ENCODE results near the gene LRMDA.

LRMDA gene

DNA sequence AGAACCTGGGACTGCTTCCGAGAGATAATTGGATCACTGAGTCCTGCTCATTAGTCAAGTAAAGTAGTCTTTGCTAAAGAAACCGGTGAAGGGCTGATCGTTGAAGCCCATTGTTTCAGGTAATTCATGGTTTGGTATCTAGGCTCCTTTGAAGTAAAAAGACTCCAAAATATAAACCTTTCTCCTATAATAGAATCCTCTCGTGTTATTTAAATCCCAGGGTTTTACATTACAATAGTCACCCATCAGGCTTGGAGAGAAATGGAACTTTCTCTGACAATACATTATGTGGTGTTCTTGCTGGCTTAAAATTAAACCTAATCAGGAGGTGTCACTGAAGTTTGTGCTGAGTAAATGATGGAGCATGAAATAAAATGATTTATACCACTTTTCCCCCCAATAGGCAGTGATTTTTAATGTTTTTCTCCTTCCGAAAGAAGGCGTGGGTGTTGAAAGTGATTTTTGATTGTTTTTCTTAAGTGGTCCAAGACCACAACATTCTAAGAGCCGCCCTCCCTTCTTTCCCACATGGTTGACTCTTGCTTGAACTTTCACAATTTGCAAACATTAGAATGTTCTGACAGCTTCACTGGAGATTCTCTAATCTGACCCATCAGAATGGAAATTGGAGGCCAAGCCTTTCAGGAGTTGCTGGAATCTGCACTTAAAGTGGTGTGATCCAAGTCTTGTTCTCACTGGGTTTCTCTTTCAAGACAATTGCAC lies 44.2 kb downstream of the LRMDA start:
- no peak overlapping the region for H3K4me3 ChIP-seq (ENCODE audit: low read depth, low read length)

DNA sequence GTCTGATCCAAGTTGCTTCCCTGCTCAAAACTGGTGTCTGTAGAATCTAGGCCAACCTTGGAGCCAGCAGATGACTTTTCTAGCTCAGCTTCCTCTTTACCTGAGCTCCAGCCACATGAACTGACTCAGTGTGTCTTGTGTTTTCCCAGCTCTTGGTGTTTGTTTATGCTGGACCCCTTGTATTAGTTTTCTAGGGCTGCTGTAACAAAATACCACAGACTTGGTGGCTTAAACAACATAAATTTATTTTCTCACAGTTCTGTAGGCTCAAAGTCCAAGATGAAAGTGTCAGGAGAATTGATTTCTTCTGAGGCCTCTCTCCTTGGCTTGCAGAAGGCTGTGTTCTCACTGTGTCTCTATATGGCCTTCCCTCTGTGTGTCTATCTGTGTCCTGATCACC lies 45.1 kb downstream of the LRMDA start:
- H3K36me3 ChIP-seq (ENCODE audit: control insufficient read depth in 2 of 2, insufficient read depth in 1 of 2, low read length in 2 of 2), result no peaks in the 10 kb centered on the region
- H3K4me3 ChIP-seq (ENCODE audit: low read depth, low read length), result no peak overlapping the region
- no peaks in the 10 kb centered on the region for H3K4me1 ChIP-seq (ENCODE audit: control insufficient read depth, insufficient read depth, low read length)
- H3K9me3 ChIP-seq (ENCODE audit: control insufficient read depth, insufficient read depth, low read depth, low read length), result no peaks in the 10 kb centered on the region
- POLR2A ChIA-PET, result no interaction called here
- CTCF ChIA-PET, result no interaction called here
- TF ChIP-seq PRDM10 (tag by site-specific recombination; IDR thresholded peaks at IDR 0.05), result no peak
- TF ChIP-seq ZNF658 (tag by site-specific recombination; IDR thresholded peaks at IDR 0.05), result no peak
- TF ChIP-seq ZNF416 (tag by site-specific recombination; IDR thresholded peaks at IDR 0.05), result no peak
- TF ChIP-seq TSHZ1 (tag by site-specific recombination; IDR thresholded peaks at IDR 0.05; ENCODE audit: borderline replicate concordance), result no peak
- no peak for TF ChIP-seq PBX3 (CRISPR knock-in tag; IDR thresholded peaks at IDR 0.05)
- TF ChIP-seq MYNN (tag by site-specific recombination; IDR thresholded peaks at IDR 0.05; ENCODE audit: borderline replicate concordance), result no peak
- TF ChIP-seq ZNF513 (tag by site-specific recombination; IDR thresholded peaks at IDR 0.05), result no peak
- no peak for TF ChIP-seq ZFP41 (tag by site-specific recombination; IDR thresholded peaks at IDR 0.05; ENCODE audit: borderline replicate concordance)
- H3K27ac ChIP-seq (ENCODE audit: extremely low read depth, low read depth, low read length), result no peak overlapping the region

More for the DNA sequence above, 44.2 kb downstream of the LRMDA start:
- H3K27ac ChIP-seq (ENCODE audit: extremely low read depth, low read depth, low read length), result no peak overlapping the region
- no peaks in the 10 kb centered on the region for H3K36me3 ChIP-seq (ENCODE audit: control insufficient read depth in 2 of 2, insufficient read depth in 1 of 2, low read length in 2 of 2)
- no peaks in the 10 kb centered on the region for H3K4me1 ChIP-seq (ENCODE audit: control insufficient read depth, insufficient read depth, low read length)
- CTCF ChIA-PET, result no interaction called here
- no peak for TF ChIP-seq KLF10 (tag by site-specific recombination; IDR thresholded peaks at IDR 0.05)
- no peak for TF ChIP-seq ZBTB21 (tag by site-specific recombination; IDR thresholded peaks at IDR 0.05)
- no peak for TF ChIP-seq ZNF629 (tag by site-specific recombination; IDR thresholded peaks at IDR 0.05)
- TF ChIP-seq KLF8 (tag by site-specific recombination; IDR thresholded peaks at IDR 0.05), result no peak
- TF ChIP-seq ZNF18 (tag by site-specific recombination; IDR thresholded peaks at IDR 0.05), result 0 out of 2 replicates have a peak, but pooled peaks have one; percentile 25
- TF ChIP-seq ZNF248 (tag by site-specific recombination; IDR thresholded peaks at IDR 0.05), result no peak
- TF ChIP-seq ZBTB6 (tag by site-specific recombination; IDR thresholded peaks at IDR 0.05), result no peak
- POLR2A ChIA-PET, result no interaction called here
- no peaks in the 10 kb centered on the region for H3K9me3 ChIP-seq (ENCODE audit: control insufficient read depth, insufficient read depth, low read depth, low read length)
